Vagina (tissue), 2 donors: ENCODE results near the gene UPK1A. TPM values are rescaled to one million over a fixed set of nuclear protein-coding genes. Genes with fewer than 3 reads are reported as not detected.

Experiments
- DNase-seq, 2 donors: peaks; one replicate each; pipeline ENCODE4 v3.0.0-alpha.2; 2017; ENCODE audit errors: extremely low spot score in 2 of 2
- H3K27ac ChIP-seq: fragments of 200-600 bp; sonication (generic); one replicate; pipeline ENCODE4 v1.5.1; 2019
- H3K27me3 ChIP-seq: fragments of 200-600 bp; sonication (generic); one replicate; pipeline ENCODE4 v1.5.1; 2019
- H3K36me3 ChIP-seq, 2 donors: fragments of 200-600 bp; sonication (generic); one replicate each; pipeline ENCODE4 v1.5.1; 2017 to 2019
- H3K4me1 ChIP-seq: fragments of 200-600 bp; sonication (generic); one replicate; pipeline ENCODE4 v1.5.1; 2019
- H3K4me3 ChIP-seq, 2 donors: fragments of 200-600 bp; sonication (generic); 1 replicate in 1 of 2; 2 replicates in 1 of 2; pipeline ENCODE4 v1.5.1; 2016 to 2019
- H3K9me3 ChIP-seq: fragments of 200-600 bp; sonication (generic); one replicate; pipeline ENCODE4 v1.5.1; 2019
- POLR2A ChIP-seq, 2 donors: fragments of 450-650 bp; IDR thresholded peaks; one replicate each; pipeline ENCODE4 v1.6.1; 2017; ENCODE audit warnings: antibody characterized with exemption in 2 of 2, mild to moderate bottlenecking in 2 of 2, moderate library complexity in 2 of 2
- POLR2AphosphoS5 ChIP-seq, 2 donors: sonication (generic); formaldehyde crosslinking; IDR thresholded peaks; one replicate each; pipeline ENCODE4 v1.9.0; 2017; ENCODE audit warnings: antibody characterized with exemption in 2 of 2, mild to moderate bottlenecking in 2 of 2, low read depth in 1 of 2; ENCODE audit not compliant: insufficient read depth in 1 of 2
- intact Hi-C: fragments of 100-400 bp; cut with DNase I; formaldehyde crosslinking; loops from one replicate; pipeline ENCODE4 v1.15.1; 2023
- total RNA-seq: library from RNA; depleted of rRNA; stranded (reverse); fragments of >200 nt; gene quantifications from one replicate; pipeline ENCODE4 v1.2.3, GENCODE V29; 2016
- TF ChIP-seq, protein P1 (sequence below), 3 experiments: fragments of 450-650 bp in 2 of 3; fragments of 200-600 bp in 1 of 3; sonication (generic) in 1 of 3; IDR thresholded peaks; one replicate each; pipeline ENCODE4 v1.5.1; 2017 to 2019; ENCODE audit warnings: antibody characterized with exemption in 3 of 3, mild to moderate bottlenecking in 2 of 3, moderate library complexity in 2 of 3

Gene UPK1A
- total RNA-seq, 1 donor from 2014 or later, result 9.1 TPM

DNA sequence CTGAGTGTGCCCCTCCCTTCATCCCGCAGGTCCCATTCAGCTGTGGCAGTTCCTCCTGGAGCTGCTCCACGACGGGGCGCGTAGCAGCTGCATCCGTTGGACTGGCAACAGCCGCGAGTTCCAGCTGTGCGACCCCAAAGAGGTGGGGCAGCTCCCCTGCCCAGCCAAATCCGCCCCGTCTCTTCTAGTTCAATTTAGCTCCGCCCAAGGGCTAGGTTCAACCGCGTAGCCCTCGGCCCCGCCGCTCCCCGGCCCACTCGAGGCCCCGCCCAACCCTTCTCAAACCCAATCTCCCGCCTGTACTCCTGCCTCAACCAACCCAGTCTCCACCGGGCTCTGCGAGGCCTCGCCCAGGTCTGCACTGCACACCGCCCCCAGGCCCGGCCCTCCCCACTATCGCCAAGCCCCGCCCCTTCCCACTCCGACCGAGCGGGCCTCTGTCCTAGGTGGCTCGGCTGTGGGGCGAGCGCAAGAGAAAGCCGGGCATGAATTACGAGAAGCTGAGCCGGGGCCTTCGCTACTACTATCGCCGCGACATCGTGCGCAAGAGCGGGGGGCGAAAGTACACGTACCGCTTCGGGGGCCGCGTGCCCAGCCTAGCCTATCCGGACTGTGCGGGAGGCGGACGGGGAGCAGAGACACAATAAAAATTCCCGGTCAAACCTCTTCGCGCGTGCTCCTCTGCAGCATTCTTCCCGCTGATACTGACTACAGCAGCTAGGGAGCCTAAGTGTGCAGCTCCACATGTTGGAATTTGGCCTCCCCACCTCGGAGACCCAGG is 21.9 kb upstream of the UPK1A start:
- TF ChIP-seq POLR2AphosphoS5 (IDR thresholded peaks at IDR 0.05; ENCODE audit: insufficient read depth in 1 of 2, low read depth in 1 of 2) (peak in 1 of 2 donors; percentile 90), POLR2A (IDR thresholded peaks at IDR 0.05) (peak in 1 of 2 donors; percentile 45)
- TF ChIP-seq, protein P1, sequence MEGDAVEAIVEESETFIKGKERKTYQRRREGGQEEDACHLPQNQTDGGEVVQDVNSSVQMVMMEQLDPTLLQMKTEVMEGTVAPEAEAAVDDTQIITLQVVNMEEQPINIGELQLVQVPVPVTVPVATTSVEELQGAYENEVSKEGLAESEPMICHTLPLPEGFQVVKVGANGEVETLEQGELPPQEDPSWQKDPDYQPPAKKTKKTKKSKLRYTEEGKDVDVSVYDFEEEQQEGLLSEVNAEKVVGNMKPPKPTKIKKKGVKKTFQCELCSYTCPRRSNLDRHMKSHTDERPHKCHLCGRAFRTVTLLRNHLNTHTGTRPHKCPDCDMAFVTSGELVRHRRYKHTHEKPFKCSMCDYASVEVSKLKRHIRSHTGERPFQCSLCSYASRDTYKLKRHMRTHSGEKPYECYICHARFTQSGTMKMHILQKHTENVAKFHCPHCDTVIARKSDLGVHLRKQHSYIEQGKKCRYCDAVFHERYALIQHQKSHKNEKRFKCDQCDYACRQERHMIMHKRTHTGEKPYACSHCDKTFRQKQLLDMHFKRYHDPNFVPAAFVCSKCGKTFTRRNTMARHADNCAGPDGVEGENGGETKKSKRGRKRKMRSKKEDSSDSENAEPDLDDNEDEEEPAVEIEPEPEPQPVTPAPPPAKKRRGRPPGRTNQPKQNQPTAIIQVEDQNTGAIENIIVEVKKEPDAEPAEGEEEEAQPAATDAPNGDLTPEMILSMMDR (IDR thresholded peaks at IDR 0.05), result no peak
- Histone ChIP-seq H3K4me1 (peaks cover 51% of the 10 kb centered on the region), H3K36me3 (no peaks in the 10 kb centered on the region), H3K27ac (peak overlapping the region; percentile 96), H3K4me3 (peak overlapping the region; percentile 48 to 65), H3K9me3 (no peaks in the 10 kb centered on the region), H3K27me3 (no peaks in the 10 kb centered on the region)
- DNase-seq, result peak in 1 of 2 donors; percentile 97
- intact Hi-C loops, result no loop called here

DNA sequence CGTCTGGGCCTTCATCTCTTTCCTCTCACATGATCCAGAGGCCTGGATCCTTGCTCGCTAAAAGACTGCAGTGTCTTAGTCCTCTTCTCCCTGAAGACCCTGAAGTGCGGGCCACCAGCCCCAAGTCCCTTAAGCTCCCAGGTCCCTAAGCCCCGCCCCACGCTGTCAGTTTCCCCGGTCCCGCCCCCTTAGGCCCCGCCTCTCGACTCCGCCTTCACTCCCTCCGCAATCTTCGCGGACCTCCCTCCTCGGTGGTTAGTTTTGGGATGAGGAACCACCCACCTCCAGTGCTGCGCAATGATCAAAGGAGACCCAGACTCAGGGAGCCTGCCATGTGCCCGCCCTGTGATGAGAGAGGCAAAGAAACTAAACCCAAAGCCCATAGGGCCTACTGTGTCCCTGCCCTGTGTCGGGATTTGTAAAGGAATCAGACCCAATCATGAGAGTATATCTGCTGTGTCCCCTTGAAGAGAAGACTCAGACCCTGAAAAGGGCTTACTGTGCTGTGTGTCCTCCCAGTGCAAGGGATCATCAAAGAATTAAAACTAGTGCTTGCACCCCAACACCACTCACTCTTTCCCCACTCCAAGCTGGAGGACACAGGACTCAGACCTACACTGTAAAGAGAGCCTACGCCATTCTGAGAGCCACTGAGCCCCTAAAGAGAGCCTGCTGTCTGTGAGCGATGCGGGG is 21.2 kb upstream of the UPK1A start:
- H3K27me3 ChIP-seq, result no peaks in the 10 kb centered on the region
- H3K9me3 ChIP-seq, result no peaks in the 10 kb centered on the region
- no peaks in the 10 kb centered on the region for H3K36me3 ChIP-seq
- H3K4me3 ChIP-seq, result peak overlapping the region; percentile 48 to 65
- no peak for DNase-seq
- no peak for TF ChIP-seq POLR2AphosphoS5 (IDR thresholded peaks at IDR 0.05; ENCODE audit: insufficient read depth in 1 of 2, low read depth in 1 of 2)
- no peak for TF ChIP-seq POLR2A (IDR thresholded peaks at IDR 0.05)
- TF ChIP-seq, protein P1 (IDR thresholded peaks at IDR 0.05), result no peak
- peak overlapping the region; percentile 96 for H3K27ac ChIP-seq
- H3K4me1 ChIP-seq, result peaks cover 58% of the 10 kb centered on the region
- intact Hi-C loops, result no loop called here

DNA sequence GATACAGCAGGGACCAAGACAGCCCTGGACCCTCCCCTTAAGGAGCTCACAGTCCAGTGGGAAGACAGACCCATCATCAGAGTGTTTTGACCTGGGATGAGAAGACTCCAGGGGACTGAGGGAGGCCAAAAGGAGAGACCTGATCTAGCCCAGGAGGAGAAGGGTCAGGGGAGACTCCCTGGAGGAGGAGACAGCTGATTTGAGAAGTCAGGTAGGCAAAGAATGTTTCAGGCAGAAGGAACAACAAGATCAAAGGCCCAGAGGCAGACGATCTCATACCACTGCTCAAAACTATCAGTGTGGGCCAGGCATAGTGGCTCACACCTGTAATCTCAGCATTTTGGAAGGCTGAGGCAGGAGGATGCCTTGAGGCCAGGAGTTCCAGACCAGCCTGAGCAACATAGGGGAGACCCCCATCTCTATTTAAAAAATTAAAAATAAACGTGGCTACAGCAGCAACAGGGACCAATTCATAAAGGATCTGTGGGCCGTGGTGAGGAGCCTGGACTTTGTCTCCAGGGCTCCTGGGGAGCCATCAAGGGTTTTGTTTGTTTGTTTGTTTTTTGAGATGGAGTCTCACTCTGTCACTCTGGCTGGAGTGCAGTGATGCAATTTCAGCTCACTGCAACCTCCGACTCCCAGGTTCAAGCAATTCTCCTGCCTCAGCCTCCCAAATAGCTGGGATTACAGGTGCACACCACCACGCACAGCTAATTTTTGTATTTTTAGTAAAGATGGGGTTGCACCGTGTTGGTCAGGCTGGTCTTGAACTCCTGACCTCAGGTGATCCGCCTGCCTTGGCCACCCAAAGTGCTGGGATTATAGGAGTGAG is 20.4 kb upstream of the UPK1A start:
- Histone ChIP-seq H3K27me3 (no peaks in the 10 kb centered on the region), H3K27ac (peak overlapping the region; percentile 96), H3K36me3 (peaks cover 0 to 1% of the 10 kb centered on the region in 2 donors), H3K4me3 (peak overlapping the region in 1 of 2 donors; percentile 65), H3K4me1 (peaks cover 64% of the 10 kb centered on the region), H3K9me3 (no peaks in the 10 kb centered on the region)
- TF ChIP-seq POLR2AphosphoS5 (IDR thresholded peaks at IDR 0.05; ENCODE audit: insufficient read depth in 1 of 2, low read depth in 1 of 2) (no peak), POLR2A (IDR thresholded peaks at IDR 0.05) (no peak)
- TF ChIP-seq, protein P1 (IDR thresholded peaks at IDR 0.05), result no peak
- intact Hi-C loops, result no loop called here
- no peak for DNase-seq

DNA sequence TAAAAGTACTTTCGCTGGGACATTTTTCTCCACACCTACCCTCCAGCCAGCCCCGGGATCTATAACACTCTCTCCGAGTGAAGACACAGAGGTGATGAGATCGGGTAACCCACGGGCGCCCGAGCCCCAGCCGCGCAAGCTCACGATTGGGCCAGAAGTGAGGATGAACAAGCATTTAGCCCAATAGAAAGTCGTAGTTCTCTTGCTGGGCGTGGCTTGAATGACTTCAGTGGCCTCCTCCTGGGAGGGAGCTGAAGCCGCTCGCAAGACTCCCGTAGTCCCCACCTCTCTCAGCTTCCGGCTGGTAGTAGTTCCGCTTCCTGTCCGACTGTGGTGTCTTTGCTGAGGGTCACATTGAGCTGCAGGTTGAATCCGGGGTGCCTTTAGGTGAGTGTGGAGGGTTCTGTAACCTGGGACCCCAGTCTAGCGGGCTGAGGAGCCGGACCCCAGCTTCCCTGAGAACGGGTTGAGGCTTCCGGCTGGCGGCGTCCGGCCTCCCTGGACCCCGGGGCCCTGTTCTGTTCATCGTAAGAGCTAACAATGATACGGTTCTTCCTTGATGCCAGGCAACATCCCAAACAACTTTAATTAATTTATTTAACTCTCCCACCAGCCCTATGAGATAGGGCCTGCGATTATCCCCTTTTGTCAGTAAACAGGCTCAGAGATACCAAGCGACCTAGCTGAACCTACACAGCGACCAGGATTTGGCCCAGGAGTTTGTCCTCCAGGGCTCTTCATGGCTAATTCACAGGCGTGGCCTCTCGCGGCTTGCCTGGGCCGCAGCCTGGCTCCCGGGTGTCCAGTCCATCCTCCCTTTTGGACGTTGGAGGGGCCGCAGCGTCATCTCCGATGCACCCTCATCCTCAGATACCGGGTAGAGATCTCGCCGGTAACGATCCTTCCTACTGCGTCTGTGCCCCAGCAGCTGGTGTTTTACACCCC is 18.0 kb upstream of the UPK1A start, which contains the start of gene COX6B1:
Gene COX6B1, plus strand, starts transcription at position 307 of the 945 bp plus-strand sequence. CDS start 2,921 bp downstream, outside the sequence.
- Histone ChIP-seq H3K9me3 (no peaks in the 10 kb centered on the region), H3K27ac (peak within 1 kb of the TSS; percentile 73), H3K4me3 (peak within 1 kb of the TSS; percentile 62 to 89), H3K4me1 (peaks cover 45% of the 10 kb centered on the region), H3K27me3 (no peaks in the 10 kb centered on the region), H3K36me3 (peaks cover 0 to 22% of the 10 kb centered on the region in 2 donors)
- intact Hi-C loops, result no loop called here
- peak in 1 of 2 donors; percentile 98 for DNase-seq
- TF ChIP-seq, protein P1 (IDR thresholded peaks at IDR 0.05), result no peak
- peak in 1 of 2 donors; percentile 19 for TF ChIP-seq POLR2A (IDR thresholded peaks at IDR 0.05)
- TF ChIP-seq POLR2AphosphoS5 (IDR thresholded peaks at IDR 0.05; ENCODE audit: insufficient read depth in 1 of 2, low read depth in 1 of 2), result peak; percentile 82 to 94
